Hair follicular keratinocyte (primary cell): Measurements from ENCODE around the gene TAGAP. TPM values are rescaled to one million over a fixed set of nuclear protein-coding genes. Genes with fewer than 3 reads are reported as not detected.

Source experiments
- total RNA-seq: library from RNA; depleted of rRNA; stranded (reverse); fragments of >200 nt; gene quantifications from 2 replicates; pipeline ENCODE4 v1.2.3, GENCODE V29; 2015

The TAGAP gene, protein sequence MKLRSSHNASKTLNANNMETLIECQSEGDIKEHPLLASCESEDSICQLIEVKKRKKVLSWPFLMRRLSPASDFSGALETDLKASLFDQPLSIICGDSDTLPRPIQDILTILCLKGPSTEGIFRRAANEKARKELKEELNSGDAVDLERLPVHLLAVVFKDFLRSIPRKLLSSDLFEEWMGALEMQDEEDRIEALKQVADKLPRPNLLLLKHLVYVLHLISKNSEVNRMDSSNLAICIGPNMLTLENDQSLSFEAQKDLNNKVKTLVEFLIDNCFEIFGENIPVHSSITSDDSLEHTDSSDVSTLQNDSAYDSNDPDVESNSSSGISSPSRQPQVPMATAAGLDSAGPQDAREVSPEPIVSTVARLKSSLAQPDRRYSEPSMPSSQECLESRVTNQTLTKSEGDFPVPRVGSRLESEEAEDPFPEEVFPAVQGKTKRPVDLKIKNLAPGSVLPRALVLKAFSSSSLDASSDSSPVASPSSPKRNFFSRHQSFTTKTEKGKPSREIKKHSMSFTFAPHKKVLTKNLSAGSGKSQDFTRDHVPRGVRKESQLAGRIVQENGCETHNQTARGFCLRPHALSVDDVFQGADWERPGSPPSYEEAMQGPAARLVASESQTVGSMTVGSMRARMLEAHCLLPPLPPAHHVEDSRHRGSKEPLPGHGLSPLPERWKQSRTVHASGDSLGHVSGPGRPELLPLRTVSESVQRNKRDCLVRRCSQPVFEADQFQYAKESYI
- not detected in 2 replicates for total RNA-seq

DNA sequence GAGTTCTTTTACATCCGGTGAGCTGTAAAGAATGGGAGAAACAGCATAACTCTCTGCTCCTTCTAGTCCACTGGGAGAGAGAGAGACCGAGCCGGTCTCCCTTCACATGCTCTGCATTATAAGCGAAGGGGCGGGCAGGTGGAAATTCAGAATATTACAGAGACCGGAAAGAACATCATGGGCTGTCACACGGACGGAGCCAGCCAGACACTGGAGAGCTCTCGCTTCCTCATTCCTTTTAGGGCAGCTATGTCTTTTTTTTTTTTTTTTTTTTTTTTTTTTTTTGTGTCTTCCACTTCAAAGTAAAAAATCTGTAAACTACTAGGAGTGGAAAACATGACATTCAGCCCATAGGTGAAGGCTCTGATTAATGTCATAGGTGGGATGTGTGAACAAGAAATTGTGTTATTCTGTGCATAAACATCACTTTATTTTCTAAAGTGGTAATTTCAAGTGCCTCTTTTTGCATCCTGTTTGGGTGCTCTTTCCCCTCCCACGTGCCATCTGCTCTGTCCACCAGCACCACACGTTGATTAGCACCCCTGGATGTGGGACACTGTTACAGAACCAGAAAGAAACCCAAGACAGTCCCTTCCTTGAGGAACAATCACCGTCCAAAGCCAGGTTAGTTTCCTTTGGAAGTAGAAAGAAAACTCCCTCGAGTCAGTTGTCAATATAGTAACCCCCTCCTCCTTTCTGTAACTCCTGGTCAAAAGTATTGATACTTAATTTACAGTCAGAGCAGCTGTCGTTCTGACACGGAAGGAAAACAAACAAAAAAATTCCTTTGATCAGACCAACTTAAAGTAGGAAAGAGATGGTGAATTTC lies at the start of gene TAGAP:
Gene TAGAP, minus strand, starts transcription at position 93 of the 829 bp plus-strand sequence. CDS start 845 bp downstream, outside the sequence.

DNA sequence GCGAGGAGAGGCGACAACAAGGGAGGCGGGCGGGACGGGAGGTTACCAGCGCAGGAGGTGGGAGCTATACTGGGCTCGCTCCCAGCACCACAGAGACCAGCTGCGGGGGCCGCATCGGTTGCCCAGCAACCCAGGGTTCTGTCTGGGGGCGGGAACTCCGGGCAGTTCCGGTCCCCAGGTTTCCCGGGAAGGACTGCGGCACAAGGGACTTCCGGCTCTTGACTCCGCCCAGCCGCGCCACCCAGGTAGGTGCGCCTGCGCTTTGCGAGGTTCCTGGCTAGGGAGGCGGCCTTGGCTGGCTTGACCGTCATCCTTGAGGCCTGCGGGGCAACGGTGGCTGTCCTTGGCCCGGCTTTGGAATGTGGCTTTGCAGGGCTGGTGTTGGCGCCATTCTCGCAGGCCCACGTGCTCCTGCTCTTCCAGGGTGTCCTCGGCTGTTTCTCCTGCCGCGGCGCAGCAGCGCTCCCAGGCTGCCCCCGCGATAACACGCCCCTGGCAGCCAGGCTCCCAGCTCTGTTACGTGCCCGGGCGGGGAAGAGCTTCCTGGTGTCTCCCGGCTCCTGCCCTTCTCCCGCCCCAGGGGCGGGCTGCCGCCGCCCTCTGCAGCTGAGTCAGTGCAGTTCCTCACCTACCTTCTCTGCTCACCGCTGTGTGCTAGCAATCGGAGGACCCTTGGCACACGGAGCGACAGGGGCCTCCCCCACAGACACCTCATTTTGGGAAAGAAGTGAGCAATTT lies 45.0 kb downstream of the TAGAP start, which contains the start of gene RSPH3:
Gene RSPH3, minus strand, starts transcription at position 537 of the 738 bp plus-strand sequence. CDS start 652 bp downstream, outside the sequence.

Other genes with a start within 250 kb of the TAGAP start
- 127 and 133 TPM in 2 replicates for gene EZR, start 225.6 kb downstream of the TAGAP start, total RNA-seq
- 2.0 and 4.5 TPM in 2 replicates for gene RSPH3, start 44.8 kb downstream of the TAGAP start, total RNA-seq
- 0.08 TPM in 1 of 2 replicates, not detected in the other for gene FNDC1, start 124.4 kb upstream of the TAGAP start, total RNA-seq